T-helper 17 cell (primary cell): Measurements from ENCODE around the gene CD44. TPM values are rescaled to one million over a fixed set of nuclear protein-coding genes. Genes with fewer than 3 reads are reported as not detected.
A peak's percentile ranks its signal among the peaks of the same experiment; 100 is the strongest.

Experiments used
- ATAC-seq: fragments of 150-1000 bp; cut with Tn5 transposase; 2 replicates; pipeline ENCODE4 v1.10.0; 2021; ENCODE audit warnings: mild to moderate bottlenecking, moderate library complexity
- DNase-seq, 3 donors: peaks; one replicate each; pipeline versions ENCODE4 v3.0.0 to v3.0.0-alpha.2; 2020 to 2021
- H3K9me3 ChIP-seq: one replicate; pipeline ENCODE4 v1.7.0; 2013; ENCODE audit warnings: low read length, mild to moderate bottlenecking; ENCODE audit not compliant: control insufficient read depth, poor library complexity, severe bottlenecking
- H3K27ac Mint-ChIP-seq: one replicate; pipeline ENCODE4 v1.8.0; 2022; ENCODE audit warnings: mild to moderate bottlenecking, moderate library complexity, mixed read lengths
- H3K27me3 Mint-ChIP-seq: one replicate; pipeline ENCODE4 v1.8.0; 2022; ENCODE audit warnings: mixed read lengths
- H3K36me3 Mint-ChIP-seq: one replicate; pipeline ENCODE4 v1.8.0; 2022; ENCODE audit warnings: low read depth, mixed read lengths
- H3K4me1 Mint-ChIP-seq: one replicate; pipeline ENCODE4 v1.8.0; 2022; ENCODE audit warnings: mild to moderate bottlenecking, mixed read lengths
- H3K4me3 Mint-ChIP-seq: one replicate; pipeline ENCODE4 v1.8.0; 2022; ENCODE audit warnings: mild to moderate bottlenecking, moderate library complexity, mixed read lengths
- total RNA-seq, 4 donors: library from RNA in 2 of 4; stranded (reverse) in 2 of 4; gene quantifications; one replicate each; pipeline ENCODE4 v1.2.3 and lab custom pipeline; 2022 to 2026

The CD44 gene
- total RNA-seq, 2 donors from 2014 or later: 1,118 to 1,497 TPM

GRCh38 chr11:35255514-35255913 lies 116.5 kb downstream of the CD44 start:
- Mint-ChIP-seq H3K36me3 (no peaks in the 10 kb centered on the region), H3K4me1 (peaks cover 16% of the 10 kb centered on the region), H3K27me3 (no peaks in the 10 kb centered on the region), H3K27ac (peak overlapping the region; percentile 82), H3K4me3 (no peak overlapping the region)
- ATAC-seq (no peak), DNase-seq (no peak)
- no peaks in the 10 kb centered on the region for H3K9me3 ChIP-seq

- ATAC-seq (no peak), DNase-seq (no peak)
- Mint-ChIP-seq H3K4me3 (no peak overlapping the region), H3K36me3 (no peaks in the 10 kb centered on the region), H3K4me1 (peaks cover 16% of the 10 kb centered on the region), H3K27me3 (no peaks in the 10 kb centered on the region), H3K27ac (peak overlapping the region; percentile 82)
- no peaks in the 10 kb centered on the region for H3K9me3 ChIP-seq
Measured at GRCh38 chr11:35256296-35256695, 117.3 kb downstream of the CD44 start.

DNA sequence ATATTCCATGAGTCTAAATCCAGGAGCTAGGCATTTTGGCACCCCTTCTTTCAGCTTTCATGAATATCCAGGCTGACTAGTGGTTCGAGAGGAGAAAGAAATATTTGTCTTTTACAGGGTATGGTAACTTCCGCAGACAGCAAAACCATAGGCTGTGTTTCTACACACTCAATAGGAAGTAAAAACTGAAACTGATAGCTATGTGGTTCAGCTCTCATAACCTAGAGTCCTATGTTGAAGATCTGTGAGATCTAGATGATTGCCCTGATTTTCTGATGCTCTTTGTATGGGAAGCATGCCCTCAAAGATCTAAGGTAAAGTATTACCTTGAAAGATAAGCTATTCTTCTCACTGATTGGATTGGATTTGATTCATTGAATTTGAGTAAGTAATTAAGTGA lies 118.3 kb downstream of the CD44 start:
- peaks cover 16% of the 10 kb centered on the region for H3K4me1 Mint-ChIP-seq
- H3K4me3 Mint-ChIP-seq: peak overlapping the region; percentile 55
- H3K27ac Mint-ChIP-seq: peak overlapping the region; percentile 27
- DNase-seq (no peak), ATAC-seq (peak; percentile 95)
- no peaks in the 10 kb centered on the region for H3K36me3 Mint-ChIP-seq
- no peaks in the 10 kb centered on the region for H3K9me3 ChIP-seq
- no peaks in the 10 kb centered on the region for H3K27me3 Mint-ChIP-seq

- DNase-seq (no peak), ATAC-seq (no peak)
- H3K9me3 ChIP-seq: no peaks in the 10 kb centered on the region
- Mint-ChIP-seq H3K27me3 (no peaks in the 10 kb centered on the region), H3K4me3 (no peak overlapping the region), H3K4me1 (peaks cover 16% of the 10 kb centered on the region), H3K27ac (no peak overlapping the region), H3K36me3 (no peaks in the 10 kb centered on the region)
Measured at GRCh38 chr11:35259529-35259928, 120.6 kb downstream of the CD44 start.

- Mint-ChIP-seq H3K4me1 (peaks cover 16% of the 10 kb centered on the region), H3K27ac (no peak overlapping the region), H3K4me3 (no peak overlapping the region), H3K27me3 (no peaks in the 10 kb centered on the region), H3K36me3 (no peaks in the 10 kb centered on the region)
- H3K9me3 ChIP-seq: no peaks in the 10 kb centered on the region
- no peak for ATAC-seq
- DNase-seq: no peak
Measured at GRCh38 chr11:35260342-35260985, 121.5 kb downstream of the CD44 start.

DNA sequence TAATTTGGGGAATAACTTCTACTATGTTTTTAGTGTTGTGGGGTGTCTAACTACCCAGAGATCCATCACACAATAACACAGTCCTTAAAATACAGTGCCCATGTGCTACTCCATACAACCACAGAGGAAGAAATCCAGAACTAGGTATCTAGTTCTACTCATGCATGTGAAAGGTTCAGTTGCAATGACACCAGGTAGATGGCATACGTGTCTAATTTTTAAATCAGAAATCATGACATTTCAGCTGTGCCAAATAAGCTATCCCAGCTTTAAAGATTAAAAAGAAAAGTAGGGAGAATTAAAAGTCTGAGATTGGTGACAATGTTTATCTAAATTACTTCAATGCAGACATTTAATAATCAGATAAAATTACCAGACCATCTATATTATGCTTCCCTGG lies 122.2 kb downstream of the CD44 start:
- Mint-ChIP-seq H3K36me3 (no peaks in the 10 kb centered on the region), H3K27me3 (no peaks in the 10 kb centered on the region), H3K27ac (no peak overlapping the region), H3K4me3 (no peak overlapping the region), H3K4me1 (peaks cover 17% of the 10 kb centered on the region)
- DNase-seq: no peak
- H3K9me3 ChIP-seq: no peaks in the 10 kb centered on the region
- ATAC-seq: no peak

DNA sequence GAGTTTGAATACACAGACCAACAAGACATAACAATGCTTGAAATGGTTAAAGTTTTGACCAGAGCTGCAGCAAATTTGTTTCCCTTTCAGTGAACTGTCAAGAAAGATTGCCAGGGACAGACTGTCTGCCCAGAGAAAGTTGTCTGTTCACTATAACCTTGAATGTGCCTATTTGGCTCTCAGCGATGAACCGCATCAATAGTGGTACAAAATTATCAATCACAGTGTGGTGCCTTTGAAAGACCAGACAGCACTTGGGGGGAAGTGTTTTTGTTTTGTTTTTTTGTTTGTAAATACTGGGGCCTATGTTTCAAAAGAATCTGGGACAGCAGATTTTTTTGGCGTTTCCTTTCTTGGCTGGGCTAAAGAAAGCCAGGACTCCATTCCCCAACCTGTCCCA lies 123.1 kb downstream of the CD44 start:
- ATAC-seq (no peak), DNase-seq (no peak)
- Mint-ChIP-seq H3K4me1 (peaks cover 16% of the 10 kb centered on the region), H3K27me3 (no peaks in the 10 kb centered on the region), H3K4me3 (no peak overlapping the region), H3K27ac (no peak overlapping the region), H3K36me3 (no peaks in the 10 kb centered on the region)
- H3K9me3 ChIP-seq: no peaks in the 10 kb centered on the region

DNA sequence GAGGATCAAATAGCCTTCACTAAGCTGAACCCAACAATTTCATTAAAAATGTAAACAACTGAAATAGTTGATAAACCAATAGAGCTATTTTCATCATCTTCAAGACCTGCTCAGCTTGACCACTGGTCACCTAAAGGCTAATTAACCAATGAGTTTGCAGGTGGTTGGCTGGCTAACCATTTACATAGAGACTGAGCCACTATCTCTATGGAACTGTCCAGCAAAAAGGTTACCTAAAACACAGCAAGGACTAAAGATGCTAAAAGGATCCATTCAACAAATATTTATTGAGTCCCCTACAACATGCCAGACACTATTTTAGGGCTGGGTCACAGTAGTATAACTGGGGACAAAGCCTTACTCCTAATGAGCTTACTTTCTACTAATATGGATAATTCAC lies 123.8 kb downstream of the CD44 start:
- no peak overlapping the region for H3K27ac Mint-ChIP-seq
- peaks cover 10% of the 10 kb centered on the region for H3K4me1 Mint-ChIP-seq
- no peaks in the 10 kb centered on the region for H3K36me3 Mint-ChIP-seq

GRCh38 chr11:35265755-35266454 lies 126.9 kb downstream of the CD44 start:
- no peak for DNase-seq
- H3K9me3 ChIP-seq: no peaks in the 10 kb centered on the region
- Mint-ChIP-seq H3K4me3 (no peak overlapping the region), H3K36me3 (peaks cover 2% of the 10 kb centered on the region), H3K27ac (no peak overlapping the region), H3K4me1 (peaks cover 8% of the 10 kb centered on the region), H3K27me3 (no peaks in the 10 kb centered on the region)
- ATAC-seq: no peak

More for the DNA sequence above, 123.8 kb downstream of the CD44 start:
- DNase-seq (no peak), ATAC-seq (no peak)
- Mint-ChIP-seq H3K27me3 (no peaks in the 10 kb centered on the region), H3K4me3 (no peak overlapping the region)
- H3K9me3 ChIP-seq: no peaks in the 10 kb centered on the region

- DNase-seq (no peak), ATAC-seq (no peak)
- no peak overlapping the region for H3K4me3 Mint-ChIP-seq
- H3K4me1 Mint-ChIP-seq: peaks cover 12% of the 10 kb centered on the region
- H3K9me3 ChIP-seq: no peaks in the 10 kb centered on the region
- no peaks in the 10 kb centered on the region for H3K27me3 Mint-ChIP-seq
- peaks cover 3% of the 10 kb centered on the region for H3K36me3 Mint-ChIP-seq
- H3K27ac Mint-ChIP-seq: no peak overlapping the region
Measured at GRCh38 chr11:35267504-35267903, 128.5 kb downstream of the CD44 start.

- Mint-ChIP-seq H3K36me3 (peaks cover 7% of the 10 kb centered on the region), H3K4me1 (peaks cover 20% of the 10 kb centered on the region), H3K27me3 (no peaks in the 10 kb centered on the region), H3K4me3 (no peak overlapping the region), H3K27ac (no peak overlapping the region)
- H3K9me3 ChIP-seq: no peaks in the 10 kb centered on the region
- ATAC-seq (no peak), DNase-seq (no peak)
Measured at GRCh38 chr11:35270342-35270741, 131.4 kb downstream of the CD44 start.

GRCh38 chr11:35271031-35271430 lies 132.1 kb downstream of the CD44 start:
- H3K9me3 ChIP-seq: no peaks in the 10 kb centered on the region
- Mint-ChIP-seq H3K4me1 (peaks cover 21% of the 10 kb centered on the region), H3K36me3 (peaks cover 7% of the 10 kb centered on the region), H3K27me3 (no peaks in the 10 kb centered on the region), H3K4me3 (no peak overlapping the region), H3K27ac (no peak overlapping the region)
- no peak for DNase-seq
- ATAC-seq: no peak

- DNase-seq (no peak), ATAC-seq (peak; percentile 66)
- H3K9me3 ChIP-seq: no peaks in the 10 kb centered on the region
- Mint-ChIP-seq H3K4me3 (peak overlapping the region; percentile 0), H3K36me3 (peaks cover 7% of the 10 kb centered on the region), H3K27me3 (no peaks in the 10 kb centered on the region), H3K4me1 (peaks cover 21% of the 10 kb centered on the region), H3K27ac (peak overlapping the region; percentile 37)
Measured at GRCh38 chr11:35272391-35272902, 133.5 kb downstream of the CD44 start.
